BLaER1 treated with 17β-estradiol and CSF1 and Interleukin-3, amounts not matched to agents 10 nM and 100 nM (cell line): ENCODE measurements around the gene SLFNL1.

Experiments
- H3K27ac ChIP-seq, 11 experiments: shearing (Covaris generic); formaldehyde crosslinking; 2 replicates each; pipeline ENCODE4 v1.8.1; 2022
- H3K27me3 ChIP-seq, 11 experiments: shearing (Covaris generic); formaldehyde crosslinking; 2 replicates each; pipeline ENCODE4 v1.8.1; 2022
- H3K36me3 ChIP-seq, 11 experiments: shearing (Covaris generic); formaldehyde crosslinking; 2 replicates each; pipeline ENCODE4 v1.8.1; 2022
- H3K4me1 ChIP-seq, 10 experiments: shearing (Covaris generic); formaldehyde crosslinking; 2 replicates each; pipeline ENCODE4 v1.8.1; 2022
- H3K4me2 ChIP-seq, 11 experiments: shearing (Covaris generic); formaldehyde crosslinking; 2 replicates each; pipeline ENCODE4 v1.8.1; 2022
- H3K4me3 ChIP-seq, 10 experiments: shearing (Covaris generic); formaldehyde crosslinking; 2 replicates each; pipeline ENCODE4 v1.8.1; 2022
- H3K9ac ChIP-seq, 11 experiments: shearing (Covaris generic); formaldehyde crosslinking; 2 replicates each; pipeline ENCODE4 v1.8.1; 2022
- H3K9me3 ChIP-seq, 11 experiments: shearing (Covaris generic); formaldehyde crosslinking; replicated peaks in 1 of 11; 2 replicates each; pipeline ENCODE4 v1.8.1; 2022
- H4K20me1 ChIP-seq, 11 experiments: shearing (Covaris generic); formaldehyde crosslinking; 2 replicates each; pipeline ENCODE4 v1.8.1; 2022
- Cebpa-rat ChIP-seq, 11 experiments: shearing (Covaris generic); IDR thresholded peaks; 2 replicates each; pipeline ENCODE4 v1.8.1; 2022

SLFNL1 gene

GRCh38 chr1:41041614-41042270 is 20.2 kb upstream of the SLFNL1 start:
- Histone ChIP-seq H3K27ac (peak overlapping the region in 1 of 11 experiments; percentile 22; a peak in 2 of 22 replicates), H3K9me3 (no peaks in the 10 kb centered on the region), H3K4me1 (peaks cover 0 to 17% (median 4%) of the 10 kb centered on the region in 10 experiments; a peak in 10 of 20 replicates), H3K36me3 (peaks cover 60 to 100% (median 96%) of the 10 kb centered on the region in 11 experiments), H3K9ac (no peak overlapping the region), H4K20me1 (no peaks in the 10 kb centered on the region; a peak in 1 of 22 replicates), H3K27me3 (no peaks in the 10 kb centered on the region), H3K4me2 (peak overlapping the region in 4 of 11 experiments; percentile 26 to 60 (median 44); a peak in 8 of 22 replicates), H3K4me3 (no peak overlapping the region)
- no peak for TF ChIP-seq Cebpa-rat (IDR thresholded peaks at IDR 0.05)

GRCh38 chr1:41038110-41038509 is 16.6 kb upstream of the SLFNL1 start:
- no peak overlapping the region for H3K27ac ChIP-seq
- H3K9ac ChIP-seq = no peak overlapping the region
- no peaks in the 10 kb centered on the region for H3K9me3 ChIP-seq
- no peak overlapping the region for H3K4me3 ChIP-seq
- no peaks in the 10 kb centered on the region for H4K20me1 ChIP-seq
- no peaks in the 10 kb centered on the region for H3K27me3 ChIP-seq
- no peak overlapping the region for H3K4me2 ChIP-seq
- H3K36me3 ChIP-seq = peaks cover 67 to 100% (median 98%) of the 10 kb centered on the region in 11 experiments
- H3K4me1 ChIP-seq = peaks cover 0 to 17% (median 4%) of the 10 kb centered on the region in 10 experiments; a peak in 10 of 20 replicates
- TF ChIP-seq Cebpa-rat (IDR thresholded peaks at IDR 0.05) = no peak

GRCh38 chr1:41037116-41037903 is 15.8 kb upstream of the SLFNL1 start:
- H3K36me3 ChIP-seq = peaks cover 75 to 100% (median 98%) of the 10 kb centered on the region in 11 experiments
- peaks cover 0 to 13% (median 4%) of the 10 kb centered on the region in 10 experiments; a peak in 10 of 20 replicates for H3K4me1 ChIP-seq
- no peak overlapping the region for H3K4me2 ChIP-seq
- H3K27ac ChIP-seq = 0 out of 22 replicates have a peak overlapping the region, but pooled peaks of 1 of the 11 experiments have one; percentile 10
- no peaks in the 10 kb centered on the region for H3K27me3 ChIP-seq
- no peak overlapping the region for H3K9ac ChIP-seq
- TF ChIP-seq Cebpa-rat (IDR thresholded peaks at IDR 0.05) = no peak
- H3K9me3 ChIP-seq = no peaks in the 10 kb centered on the region
- H4K20me1 ChIP-seq = no peaks in the 10 kb centered on the region
- H3K4me3 ChIP-seq = no peak overlapping the region

- H3K9me3 ChIP-seq = no peaks in the 10 kb centered on the region
- H3K36me3 ChIP-seq = peaks cover 94 to 100% (median 100%) of the 10 kb centered on the region in 11 experiments
- H3K27me3 ChIP-seq = no peaks in the 10 kb centered on the region
- H4K20me1 ChIP-seq = no peaks in the 10 kb centered on the region
- H3K4me3 ChIP-seq = no peak overlapping the region
- H3K4me2 ChIP-seq = no peak overlapping the region
- no peak for TF ChIP-seq Cebpa-rat (IDR thresholded peaks at IDR 0.05)
- H3K9ac ChIP-seq = no peak overlapping the region
- no peaks in the 10 kb centered on the region for H3K4me1 ChIP-seq
- H3K27ac ChIP-seq = no peak overlapping the region
Observed at GRCh38 chr1:41033272-41033671, 11.7 kb upstream of the SLFNL1 start.

GRCh38 chr1:41032147-41032546 is 10.6 kb upstream of the SLFNL1 start:
- Histone ChIP-seq H3K9me3 (no peaks in the 10 kb centered on the region), H3K9ac (no peak overlapping the region), H3K36me3 (peaks cover 94 to 100% (median 100%) of the 10 kb centered on the region in 11 experiments), H4K20me1 (0 out of 22 replicates have a peak, but pooled peaks cover 0 to 5% (median 0%) of the 10 kb centered on the region in 11 experiments), H3K27ac (no peak overlapping the region), H3K27me3 (no peaks in the 10 kb centered on the region), H3K4me3 (no peak overlapping the region), H3K4me1 (no peaks in the 10 kb centered on the region), H3K4me2 (no peak overlapping the region)
- no peak for TF ChIP-seq Cebpa-rat (IDR thresholded peaks at IDR 0.05)

- no peaks in the 10 kb centered on the region for H3K9me3 ChIP-seq
- H3K36me3 ChIP-seq = peaks cover 89 to 100% (median 100%) of the 10 kb centered on the region in 11 experiments
- H3K9ac ChIP-seq = no peak overlapping the region
- no peak overlapping the region for H3K27ac ChIP-seq
- H3K4me2 ChIP-seq = no peak overlapping the region
- no peak for TF ChIP-seq Cebpa-rat (IDR thresholded peaks at IDR 0.05)
- peaks cover 0 to 6% (median 0%) of the 10 kb centered on the region in 11 experiments; a peak in 1 of 22 replicates for H4K20me1 ChIP-seq
- H3K4me3 ChIP-seq = no peak overlapping the region
- no peaks in the 10 kb centered on the region for H3K27me3 ChIP-seq
- peaks cover 0 to 4% (median 0%) of the 10 kb centered on the region in 10 experiments; a peak in 2 of 20 replicates for H3K4me1 ChIP-seq
Observed at GRCh38 chr1:41030872-41031616, 9.5 kb upstream of the SLFNL1 start.

- Histone ChIP-seq H3K4me2 (no peak overlapping the region), H3K27me3 (no peaks in the 10 kb centered on the region), H3K9me3 (no peaks in the 10 kb centered on the region), H3K4me3 (no peak overlapping the region), H3K27ac (no peak overlapping the region), H3K4me1 (peaks cover 0 to 13% (median 3%) of the 10 kb centered on the region in 10 experiments; a peak in 9 of 20 replicates), H3K36me3 (peaks cover 66 to 100% (median 86%) of the 10 kb centered on the region in 11 experiments), H4K20me1 (peaks cover 0 to 6% (median 0%) of the 10 kb centered on the region in 11 experiments; a peak in 4 of 22 replicates), H3K9ac (no peak overlapping the region)
- TF ChIP-seq Cebpa-rat (IDR thresholded peaks at IDR 0.05) = no peak
Observed at GRCh38 chr1:41028034-41028642, 6.6 kb upstream of the SLFNL1 start.

- H3K36me3 ChIP-seq = peaks cover 46 to 90% (median 67%) of the 10 kb centered on the region in 11 experiments
- no peak overlapping the region for H3K4me2 ChIP-seq
- TF ChIP-seq Cebpa-rat (IDR thresholded peaks at IDR 0.05) = no peak
- no peaks in the 10 kb centered on the region for H3K9me3 ChIP-seq
- no peak overlapping the region for H3K9ac ChIP-seq
- H3K4me3 ChIP-seq = no peak overlapping the region
- H3K27ac ChIP-seq = no peak overlapping the region
- H4K20me1 ChIP-seq = peaks cover 0 to 14% (median 0%) of the 10 kb centered on the region in 11 experiments; a peak in 4 of 22 replicates
- no peaks in the 10 kb centered on the region for H3K27me3 ChIP-seq
- peaks cover 9 to 32% (median 19%) of the 10 kb centered on the region in 10 experiments for H3K4me1 ChIP-seq
Observed at GRCh38 chr1:41025979-41026819, 4.7 kb upstream of the SLFNL1 start.
